ENCODE data around the gene AHNAK.

DNA sequence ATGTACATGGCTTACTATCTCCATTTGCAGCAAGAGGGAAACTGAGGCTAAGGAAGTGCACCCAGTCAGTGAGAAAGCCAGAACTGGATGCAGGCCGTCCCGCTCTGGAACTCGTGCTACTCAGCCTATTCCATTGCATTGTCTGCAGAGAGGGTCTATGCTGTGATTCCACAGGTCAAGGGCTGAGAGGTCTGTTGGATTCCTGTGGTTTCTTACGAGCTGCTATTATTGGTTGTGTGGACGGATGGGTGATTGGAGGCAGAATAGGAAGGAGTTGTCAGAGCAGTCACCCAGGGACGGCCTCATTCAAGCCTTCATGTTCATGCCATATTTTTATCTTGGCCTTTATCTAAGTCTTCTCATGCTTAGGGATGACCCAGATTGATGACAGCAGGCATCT lies 94.3 kb downstream of the AHNAK start:
- TF ChIP-seq YY1 (tag by site-specific recombination; IDR thresholded peaks at IDR 0.05) (no peak), TCF7L2 (IDR thresholded peaks at IDR 0.05; ENCODE audit: borderline replicate concordance, low read depth, low read length) (no peak), KLF8 (tag by site-specific recombination; IDR thresholded peaks at IDR 0.05) (no peak), CTCF (tag by site-specific recombination; IDR thresholded peaks at IDR 0.05) (no peak), ZNF174 (tag by site-specific recombination; IDR thresholded peaks at IDR 0.05) (no peak), GFI1B (tag by site-specific recombination; IDR thresholded peaks at IDR 0.05) (no peak), ZXDB (tag by site-specific recombination; IDR thresholded peaks at IDR 0.05) (no peak), ZNF169 (tag by site-specific recombination; IDR thresholded peaks at IDR 0.05) (no peak), SP3 (tag by site-specific recombination; IDR thresholded peaks at IDR 0.05) (no peak), ZNF302 (tag by site-specific recombination; IDR thresholded peaks at IDR 0.05; ENCODE audit: low read depth) (no peak), ZNF24 (tag by site-specific recombination; IDR thresholded peaks at IDR 0.05) (no peak), ZNF596 (tag by site-specific recombination; IDR thresholded peaks at IDR 0.05) (no peak)
- TF ChIP-seq, protein P1, sequence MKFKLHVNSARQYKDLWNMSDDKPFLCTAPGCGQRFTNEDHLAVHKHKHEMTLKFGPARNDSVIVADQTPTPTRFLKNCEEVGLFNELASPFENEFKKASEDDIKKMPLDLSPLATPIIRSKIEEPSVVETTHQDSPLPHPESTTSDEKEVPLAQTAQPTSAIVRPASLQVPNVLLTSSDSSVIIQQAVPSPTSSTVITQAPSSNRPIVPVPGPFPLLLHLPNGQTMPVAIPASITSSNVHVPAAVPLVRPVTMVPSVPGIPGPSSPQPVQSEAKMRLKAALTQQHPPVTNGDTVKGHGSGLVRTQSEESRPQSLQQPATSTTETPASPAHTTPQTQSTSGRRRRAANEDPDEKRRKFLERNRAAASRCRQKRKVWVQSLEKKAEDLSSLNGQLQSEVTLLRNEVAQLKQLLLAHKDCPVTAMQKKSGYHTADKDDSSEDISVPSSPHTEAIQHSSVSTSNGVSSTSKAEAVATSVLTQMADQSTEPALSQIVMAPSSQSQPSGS (tag by site-specific recombination; IDR thresholded peaks at IDR 0.05; ENCODE audit: low read depth), result no peak
- TF ChIP-seq, protein P2, sequence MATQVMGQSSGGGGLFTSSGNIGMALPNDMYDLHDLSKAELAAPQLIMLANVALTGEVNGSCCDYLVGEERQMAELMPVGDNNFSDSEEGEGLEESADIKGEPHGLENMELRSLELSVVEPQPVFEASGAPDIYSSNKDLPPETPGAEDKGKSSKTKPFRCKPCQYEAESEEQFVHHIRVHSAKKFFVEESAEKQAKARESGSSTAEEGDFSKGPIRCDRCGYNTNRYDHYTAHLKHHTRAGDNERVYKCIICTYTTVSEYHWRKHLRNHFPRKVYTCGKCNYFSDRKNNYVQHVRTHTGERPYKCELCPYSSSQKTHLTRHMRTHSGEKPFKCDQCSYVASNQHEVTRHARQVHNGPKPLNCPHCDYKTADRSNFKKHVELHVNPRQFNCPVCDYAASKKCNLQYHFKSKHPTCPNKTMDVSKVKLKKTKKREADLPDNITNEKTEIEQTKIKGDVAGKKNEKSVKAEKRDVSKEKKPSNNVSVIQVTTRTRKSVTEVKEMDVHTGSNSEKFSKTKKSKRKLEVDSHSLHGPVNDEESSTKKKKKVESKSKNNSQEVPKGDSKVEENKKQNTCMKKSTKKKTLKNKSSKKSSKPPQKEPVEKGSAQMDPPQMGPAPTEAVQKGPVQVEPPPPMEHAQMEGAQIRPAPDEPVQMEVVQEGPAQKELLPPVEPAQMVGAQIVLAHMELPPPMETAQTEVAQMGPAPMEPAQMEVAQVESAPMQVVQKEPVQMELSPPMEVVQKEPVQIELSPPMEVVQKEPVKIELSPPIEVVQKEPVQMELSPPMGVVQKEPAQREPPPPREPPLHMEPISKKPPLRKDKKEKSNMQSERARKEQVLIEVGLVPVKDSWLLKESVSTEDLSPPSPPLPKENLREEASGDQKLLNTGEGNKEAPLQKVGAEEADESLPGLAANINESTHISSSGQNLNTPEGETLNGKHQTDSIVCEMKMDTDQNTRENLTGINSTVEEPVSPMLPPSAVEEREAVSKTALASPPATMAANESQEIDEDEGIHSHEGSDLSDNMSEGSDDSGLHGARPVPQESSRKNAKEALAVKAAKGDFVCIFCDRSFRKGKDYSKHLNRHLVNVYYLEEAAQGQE (tag by site-specific recombination; IDR thresholded peaks at IDR 0.05), result no peak

Data from HEK293 (cell line).